GM12873 (cell line): Measurements from ENCODE around the gene PAGR1.

Source experiments
- TF ChIP-seq, protein P1 (sequence below): IDR thresholded peaks from 2 replicates; pipeline ENCODE4 v1.5.1; 2012; ENCODE audit warnings: low read depth, mild to moderate bottlenecking, moderate library complexity, low read length, control low read depth; ENCODE audit not compliant: insufficient read depth; ENCODE audit errors: missing control alignments

PAGR1 gene

DNA sequence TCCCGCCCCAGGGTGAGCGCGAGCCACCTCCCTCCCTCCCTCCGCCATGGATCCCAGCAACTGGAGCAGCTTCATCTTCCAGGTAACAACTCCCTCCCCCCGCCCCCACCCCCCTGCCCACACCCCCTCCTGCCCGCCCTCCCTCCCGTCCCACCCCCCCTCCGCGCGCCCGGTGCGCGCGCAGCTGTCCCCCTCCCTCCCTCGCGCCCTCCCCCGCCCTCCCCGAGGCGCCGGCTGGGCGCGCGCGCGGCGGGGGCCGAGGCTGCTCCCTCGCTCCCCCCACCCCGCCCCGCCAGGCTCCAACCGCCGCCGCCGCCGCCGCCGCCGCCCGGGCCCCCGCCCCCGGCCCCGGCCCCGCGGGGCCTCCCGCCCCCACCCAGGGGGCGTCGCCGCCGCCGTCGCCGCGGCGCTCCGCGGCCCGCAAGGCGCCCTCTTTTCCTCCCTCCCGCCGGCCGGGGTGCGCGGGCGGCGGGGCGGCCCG lies 9.8 kb upstream of the PAGR1 start, which contains the start of gene MAZ:
TSS of gene MAZ (plus strand) at position 431 of the 481 bp plus-strand sequence. CDS start 173 bp downstream, outside the sequence.
- TF ChIP-seq, protein P1, sequence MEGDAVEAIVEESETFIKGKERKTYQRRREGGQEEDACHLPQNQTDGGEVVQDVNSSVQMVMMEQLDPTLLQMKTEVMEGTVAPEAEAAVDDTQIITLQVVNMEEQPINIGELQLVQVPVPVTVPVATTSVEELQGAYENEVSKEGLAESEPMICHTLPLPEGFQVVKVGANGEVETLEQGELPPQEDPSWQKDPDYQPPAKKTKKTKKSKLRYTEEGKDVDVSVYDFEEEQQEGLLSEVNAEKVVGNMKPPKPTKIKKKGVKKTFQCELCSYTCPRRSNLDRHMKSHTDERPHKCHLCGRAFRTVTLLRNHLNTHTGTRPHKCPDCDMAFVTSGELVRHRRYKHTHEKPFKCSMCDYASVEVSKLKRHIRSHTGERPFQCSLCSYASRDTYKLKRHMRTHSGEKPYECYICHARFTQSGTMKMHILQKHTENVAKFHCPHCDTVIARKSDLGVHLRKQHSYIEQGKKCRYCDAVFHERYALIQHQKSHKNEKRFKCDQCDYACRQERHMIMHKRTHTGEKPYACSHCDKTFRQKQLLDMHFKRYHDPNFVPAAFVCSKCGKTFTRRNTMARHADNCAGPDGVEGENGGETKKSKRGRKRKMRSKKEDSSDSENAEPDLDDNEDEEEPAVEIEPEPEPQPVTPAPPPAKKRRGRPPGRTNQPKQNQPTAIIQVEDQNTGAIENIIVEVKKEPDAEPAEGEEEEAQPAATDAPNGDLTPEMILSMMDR, result no peak

DNA sequence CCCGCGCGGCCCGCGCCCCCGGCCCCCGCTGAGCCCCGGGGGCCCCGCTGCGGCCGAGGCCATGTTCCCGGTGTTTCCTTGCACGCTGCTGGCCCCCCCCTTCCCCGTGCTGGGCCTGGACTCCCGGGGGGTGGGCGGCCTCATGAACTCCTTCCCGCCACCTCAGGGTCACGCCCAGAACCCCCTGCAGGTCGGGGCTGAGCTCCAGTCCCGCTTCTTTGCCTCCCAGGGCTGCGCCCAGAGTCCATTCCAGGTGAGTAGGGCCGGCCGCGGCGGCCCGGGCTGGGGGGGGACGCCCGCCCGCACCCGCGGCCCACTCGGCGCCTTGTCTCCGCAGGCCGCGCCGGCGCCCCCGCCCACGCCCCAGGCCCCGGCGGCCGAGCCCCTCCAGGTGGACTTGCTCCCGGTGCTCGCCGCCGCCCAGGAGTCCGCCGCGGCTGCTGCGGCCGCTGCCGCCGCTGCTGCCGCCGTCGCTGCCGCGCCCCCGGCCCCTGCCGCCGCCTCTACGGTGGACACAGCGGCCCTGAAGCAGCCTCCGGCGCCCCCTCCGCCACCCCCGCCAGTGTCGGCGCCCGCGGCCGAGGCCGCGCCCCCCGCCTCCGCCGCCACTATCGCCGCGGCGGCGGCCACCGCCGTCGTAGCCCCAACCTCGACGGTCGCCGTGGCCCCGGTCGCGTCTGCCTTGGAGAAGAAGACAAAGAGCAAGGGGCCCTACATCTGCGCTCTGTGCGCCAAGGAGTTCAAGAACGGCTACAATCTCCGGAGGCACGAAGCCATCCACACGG lies 9.1 kb upstream of the PAGR1 start:
- TF ChIP-seq, protein P1, result no peak

DNA sequence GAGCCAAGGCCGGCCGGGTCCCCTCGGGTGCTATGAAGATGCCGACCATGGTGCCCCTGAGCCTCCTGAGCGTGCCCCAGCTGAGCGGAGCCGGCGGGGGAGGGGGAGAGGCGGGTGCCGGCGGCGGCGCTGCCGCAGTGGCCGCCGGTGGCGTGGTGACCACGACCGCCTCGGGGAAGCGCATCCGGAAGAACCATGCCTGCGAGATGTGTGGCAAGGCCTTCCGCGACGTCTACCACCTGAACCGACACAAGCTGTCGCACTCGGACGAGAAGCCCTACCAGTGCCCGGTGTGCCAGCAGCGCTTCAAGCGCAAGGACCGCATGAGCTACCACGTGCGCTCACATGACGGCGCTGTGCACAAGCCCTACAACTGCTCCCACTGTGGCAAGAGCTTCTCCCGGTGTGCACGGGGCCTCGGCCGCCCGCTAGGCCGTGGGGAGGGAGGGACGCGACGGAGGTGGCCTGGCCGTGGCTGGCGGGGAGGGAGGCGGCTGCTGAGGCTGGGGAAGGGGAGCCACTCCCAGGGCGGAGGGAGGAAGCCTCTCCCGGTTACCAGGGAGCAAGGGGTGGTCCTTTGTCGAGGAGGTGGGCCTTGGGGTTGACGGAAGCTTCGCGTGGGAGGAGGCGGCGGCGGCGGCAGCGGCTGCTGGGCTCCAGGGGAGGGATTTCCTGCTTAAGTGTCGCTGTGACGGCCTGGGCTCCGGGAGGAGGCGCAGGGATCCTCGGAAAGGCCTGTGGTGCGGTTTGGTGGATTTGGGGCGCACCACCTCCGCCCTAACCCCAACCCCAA lies 8.3 kb upstream of the PAGR1 start:
- TF ChIP-seq, protein P1, result peak; percentile 82

DNA sequence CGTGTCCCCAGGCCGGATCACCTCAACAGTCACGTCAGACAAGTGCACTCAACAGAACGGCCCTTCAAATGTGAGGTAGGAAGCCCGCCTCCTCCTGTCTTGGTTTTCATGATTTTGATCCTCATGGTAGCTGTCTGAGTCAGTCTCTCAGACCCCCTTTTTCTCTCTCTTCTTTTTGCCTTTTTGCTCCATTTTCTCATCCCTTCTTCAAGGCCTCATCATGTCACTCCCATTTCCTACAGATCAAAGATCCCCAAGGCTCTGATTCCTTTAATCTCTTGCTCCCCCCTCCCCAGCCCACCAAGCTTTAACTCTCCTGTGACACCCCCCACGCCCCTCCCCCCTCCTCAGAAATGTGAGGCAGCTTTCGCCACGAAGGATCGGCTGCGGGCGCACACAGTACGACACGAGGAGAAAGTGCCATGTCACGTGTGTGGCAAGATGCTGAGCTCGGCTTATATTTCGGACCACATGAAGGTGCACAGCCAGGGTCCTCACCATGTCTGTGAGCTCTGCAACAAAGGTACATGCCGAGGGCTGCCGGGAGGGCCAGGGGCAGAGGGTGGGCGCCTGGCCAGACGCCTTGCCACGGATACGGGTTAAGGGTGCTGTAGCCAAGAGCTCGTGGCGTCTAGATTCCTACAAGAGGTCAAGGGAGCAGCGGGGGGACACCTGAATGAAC lies 7.6 kb upstream of the PAGR1 start:
- TF ChIP-seq, protein P1, result no peak

DNA sequence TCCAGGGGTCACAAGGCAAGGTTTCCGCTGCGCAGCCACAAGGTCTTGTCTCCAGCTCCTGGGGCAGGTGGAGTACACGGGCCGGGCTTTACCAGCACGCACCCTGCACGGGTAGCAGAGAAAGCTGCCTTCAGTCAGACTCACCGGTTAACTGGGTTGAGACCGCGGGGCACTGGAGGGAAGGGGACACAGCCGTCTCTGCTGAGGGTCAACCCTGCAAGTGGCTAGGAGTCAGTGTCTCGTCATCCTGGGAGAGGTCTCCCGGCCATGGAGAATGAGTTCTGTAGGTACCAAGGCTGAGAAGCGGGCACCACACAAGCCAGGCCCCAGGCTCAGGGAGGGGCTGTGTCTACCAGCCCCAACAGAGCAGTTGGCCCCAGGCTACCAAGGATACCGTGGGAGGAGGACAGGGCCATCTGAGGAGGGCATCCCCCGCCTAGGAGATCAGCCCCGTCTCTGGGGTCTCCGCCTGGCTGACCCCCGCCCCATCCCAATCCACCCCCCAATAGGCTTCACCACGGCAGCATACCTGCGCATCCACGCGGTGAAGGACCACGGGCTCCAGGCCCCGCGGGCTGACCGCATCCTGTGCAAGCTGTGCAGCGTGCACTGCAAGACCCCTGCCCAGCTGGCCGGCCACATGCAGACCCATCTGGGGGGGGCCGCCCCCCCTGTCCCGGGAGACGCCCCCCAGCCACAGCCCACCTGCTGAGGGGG lies 6.8 kb upstream of the PAGR1 start:
- TF ChIP-seq, protein P1, result no peak

DNA sequence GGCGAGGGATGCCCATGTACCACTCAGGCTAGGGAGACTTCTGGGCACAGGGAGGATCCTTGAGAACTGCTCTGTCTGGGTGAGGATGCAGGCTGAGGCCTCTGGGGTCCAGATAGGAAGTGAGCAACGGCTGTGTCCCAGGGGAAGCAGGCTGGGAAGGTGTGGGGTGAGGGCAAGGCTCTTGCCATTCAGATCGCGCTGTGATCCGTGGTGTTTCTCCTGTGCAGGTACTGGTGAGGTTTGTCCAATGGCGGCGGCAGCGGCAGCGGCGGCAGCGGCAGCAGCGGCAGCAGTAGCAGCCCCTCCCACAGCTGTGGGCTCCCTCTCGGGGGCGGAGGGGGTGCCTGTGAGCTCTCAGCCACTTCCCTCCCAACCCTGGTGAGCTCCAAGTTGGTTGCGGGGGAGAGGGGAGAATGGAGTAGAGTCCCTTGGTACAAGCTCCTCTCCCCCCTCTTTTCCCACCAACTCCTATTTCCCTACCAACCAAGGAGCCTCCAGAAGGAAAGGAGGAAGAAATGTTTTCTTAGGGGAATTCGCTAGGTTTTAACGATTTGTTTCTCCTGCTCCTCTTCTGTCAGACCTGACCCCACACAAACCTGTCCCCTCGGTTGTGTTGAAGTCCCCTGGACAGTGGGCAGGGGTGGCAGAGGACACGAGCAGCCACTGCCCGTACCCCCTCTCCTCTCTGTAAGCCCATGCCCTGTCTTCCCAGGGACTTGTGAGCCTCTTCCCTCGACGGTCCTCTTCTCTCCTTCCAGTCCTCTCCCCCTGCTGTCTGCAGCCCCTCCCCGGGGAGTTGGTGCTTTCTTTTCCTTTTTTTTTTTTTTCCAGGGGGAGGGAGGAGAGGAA lies 5.9 kb upstream of the PAGR1 start:
- TF ChIP-seq, protein P1, result no peak
